Measurements from ENCODE around the gene DOCK2. TPM values are rescaled to one million over a fixed set of nuclear protein-coding genes. Genes with fewer than 3 reads are reported as not detected.

Gene DOCK2
- polyA plus RNA-seq, 1 donor (not counting 4 experiments of a cell fraction or from before 2014, with no cell fraction given) = 0.21 TPM

GRCh38 chr5:169634606-169635005 lies 2.5 kb upstream of the DOCK2 start:
- Histone ChIP-seq H3K9me1 (ENCODE audit: control insufficient read depth, extremely low read depth, insufficient read depth, low read length) (no peaks in the 10 kb centered on the region), H2AFZ (ENCODE audit: control insufficient read depth, low read length) (no peak overlapping the region), H3K27ac (ENCODE audit: control insufficient read depth, insufficient read depth, low read length) (no peak overlapping the region), H3K9me3 (ENCODE audit: control insufficient read depth, low read depth, low read length) (no peaks in the 10 kb centered on the region), H3K36me3 (ENCODE audit: control insufficient read depth in 2 of 2, extremely low read depth in 1 of 2, insufficient read depth in 2 of 2, low read length in 2 of 2) (no peaks in the 10 kb centered on the region), H3K4me1 (ENCODE audit: control insufficient read depth, extremely low read depth, insufficient read depth, low read length) (no peaks in the 10 kb centered on the region), H3K9ac (ENCODE audit: control insufficient read depth, extremely low read depth, insufficient read depth, low read length) (no peak overlapping the region), H3K4me3 (ENCODE audit: control insufficient read depth in 2 of 3, extremely low read depth in 1 of 3, insufficient read depth in 2 of 3, low read depth in 1 of 3, low read length in 3 of 3) (no peak overlapping the region), H4K20me1 (ENCODE audit: control insufficient read depth, extremely low read depth, insufficient read depth, low read length) (no peaks in the 10 kb centered on the region), H3K79me2 (ENCODE audit: control insufficient read depth, insufficient read depth, low read length) (no peaks in the 10 kb centered on the region), H3K27me3 (ENCODE audit: control insufficient read depth, extremely low read depth, insufficient read depth, low read length) (peaks cover 15% of the 10 kb centered on the region), H3K4me2 (ENCODE audit: control insufficient read depth, extremely low read depth, insufficient read depth, low read depth, low read length) (no peak overlapping the region)
- no peak for TF ChIP-seq EZH2 (IDR thresholded peaks at IDR 0.05; ENCODE audit: low read length)
- TF ChIP-seq, protein P1, sequence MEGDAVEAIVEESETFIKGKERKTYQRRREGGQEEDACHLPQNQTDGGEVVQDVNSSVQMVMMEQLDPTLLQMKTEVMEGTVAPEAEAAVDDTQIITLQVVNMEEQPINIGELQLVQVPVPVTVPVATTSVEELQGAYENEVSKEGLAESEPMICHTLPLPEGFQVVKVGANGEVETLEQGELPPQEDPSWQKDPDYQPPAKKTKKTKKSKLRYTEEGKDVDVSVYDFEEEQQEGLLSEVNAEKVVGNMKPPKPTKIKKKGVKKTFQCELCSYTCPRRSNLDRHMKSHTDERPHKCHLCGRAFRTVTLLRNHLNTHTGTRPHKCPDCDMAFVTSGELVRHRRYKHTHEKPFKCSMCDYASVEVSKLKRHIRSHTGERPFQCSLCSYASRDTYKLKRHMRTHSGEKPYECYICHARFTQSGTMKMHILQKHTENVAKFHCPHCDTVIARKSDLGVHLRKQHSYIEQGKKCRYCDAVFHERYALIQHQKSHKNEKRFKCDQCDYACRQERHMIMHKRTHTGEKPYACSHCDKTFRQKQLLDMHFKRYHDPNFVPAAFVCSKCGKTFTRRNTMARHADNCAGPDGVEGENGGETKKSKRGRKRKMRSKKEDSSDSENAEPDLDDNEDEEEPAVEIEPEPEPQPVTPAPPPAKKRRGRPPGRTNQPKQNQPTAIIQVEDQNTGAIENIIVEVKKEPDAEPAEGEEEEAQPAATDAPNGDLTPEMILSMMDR (optimal IDR thresholded peaks at IDR 0.05 in 1 of 3, IDR thresholded peaks at IDR 0.05 in 1 of 3, conservative IDR thresholded peaks at IDR 0.05 in 1 of 3; ENCODE audit: extremely low read depth in 1 of 3, insufficient read depth in 2 of 3, low read length in 3 of 3) = no peak
- dilution Hi-C loops (cut with MboI; ENCODE audit: extremely low pct_ligation_motif_present, low sequenced_read_pairs) = no loop called here
- no peak for DNase-seq (ENCODE audit: low read depth, low spot score)
- no peak for FAIRE-seq

DNA sequence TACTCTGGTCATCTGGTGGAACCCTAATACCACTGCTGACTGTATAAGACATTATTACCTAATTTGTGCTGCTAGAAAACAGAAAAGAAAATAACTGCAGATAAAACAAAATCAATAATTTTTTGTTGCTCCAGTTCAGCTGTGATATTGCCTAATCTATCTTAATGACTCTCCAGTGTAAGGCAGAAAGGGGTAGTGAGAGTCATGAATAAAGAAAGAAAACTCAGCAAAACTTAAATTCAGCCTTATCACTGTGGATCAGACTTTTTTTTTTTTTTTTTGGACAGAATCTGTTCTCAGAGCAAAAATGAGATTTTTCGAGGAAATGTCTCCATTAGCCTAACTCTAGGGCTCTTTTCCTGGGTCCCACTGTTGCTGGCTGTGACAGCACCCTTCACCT lies 1.1 kb upstream of the DOCK2 start:
- H3K27ac ChIP-seq (ENCODE audit: control insufficient read depth, insufficient read depth, low read length) = no peak overlapping the region
- no peaks in the 10 kb centered on the region for H3K9me1 ChIP-seq (ENCODE audit: control insufficient read depth, extremely low read depth, insufficient read depth, low read length)
- FAIRE-seq (no peak), DNase-seq (ENCODE audit: low read depth, low spot score) (no peak)
- H3K9me3 ChIP-seq (ENCODE audit: control insufficient read depth, low read depth, low read length) = no peaks in the 10 kb centered on the region
- peaks cover 15% of the 10 kb centered on the region for H3K27me3 ChIP-seq (ENCODE audit: control insufficient read depth, extremely low read depth, insufficient read depth, low read length)
- no peak overlapping the region for H3K4me3 ChIP-seq (ENCODE audit: control insufficient read depth in 2 of 3, extremely low read depth in 1 of 3, insufficient read depth in 2 of 3, low read depth in 1 of 3, low read length in 3 of 3)
- dilution Hi-C loops (cut with MboI; ENCODE audit: extremely low pct_ligation_motif_present, low sequenced_read_pairs) = no loop called here
- TF ChIP-seq EZH2 (IDR thresholded peaks at IDR 0.05; ENCODE audit: low read length) = no peak
- TF ChIP-seq, protein P1 (optimal IDR thresholded peaks at IDR 0.05 in 1 of 3, IDR thresholded peaks at IDR 0.05 in 1 of 3, conservative IDR thresholded peaks at IDR 0.05 in 1 of 3; ENCODE audit: extremely low read depth in 1 of 3, insufficient read depth in 2 of 3, low read length in 3 of 3) = no peak
- no peak overlapping the region for H2AFZ ChIP-seq (ENCODE audit: control insufficient read depth, low read length)
- no peak overlapping the region for H3K4me2 ChIP-seq (ENCODE audit: control insufficient read depth, extremely low read depth, insufficient read depth, low read depth, low read length)
- no peaks in the 10 kb centered on the region for H3K79me2 ChIP-seq (ENCODE audit: control insufficient read depth, insufficient read depth, low read length)
- no peaks in the 10 kb centered on the region for H4K20me1 ChIP-seq (ENCODE audit: control insufficient read depth, extremely low read depth, insufficient read depth, low read length)
- H3K9ac ChIP-seq (ENCODE audit: control insufficient read depth, extremely low read depth, insufficient read depth, low read length) = no peak overlapping the region
- H3K4me1 ChIP-seq (ENCODE audit: control insufficient read depth, extremely low read depth, insufficient read depth, low read length) = no peaks in the 10 kb centered on the region
- no peaks in the 10 kb centered on the region for H3K36me3 ChIP-seq (ENCODE audit: control insufficient read depth in 2 of 2, extremely low read depth in 1 of 2, insufficient read depth in 2 of 2, low read length in 2 of 2)

Data from keratinocyte (primary cell).